HG03196 (cell line): ENCODE results near the gene IL17C.

Experiments
- ATAC-seq: cut with Tn5 transposase; IDR thresholded peaks from one replicate; pipeline ENCODE4 v1.9.1; 2021; ENCODE audit not compliant: unreplicated experiment

Gene IL17C, protein sequence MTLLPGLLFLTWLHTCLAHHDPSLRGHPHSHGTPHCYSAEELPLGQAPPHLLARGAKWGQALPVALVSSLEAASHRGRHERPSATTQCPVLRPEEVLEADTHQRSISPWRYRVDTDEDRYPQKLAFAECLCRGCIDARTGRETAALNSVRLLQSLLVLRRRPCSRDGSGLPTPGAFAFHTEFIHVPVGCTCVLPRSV

GRCh38 chr16:88638323-88639230 lies at the start of gene IL17C:
IL17C (plus strand) TSS chr16:88638572; CDS start chr16:88638642, 70 bp downstream.
- no peak for ATAC-seq

DNA sequence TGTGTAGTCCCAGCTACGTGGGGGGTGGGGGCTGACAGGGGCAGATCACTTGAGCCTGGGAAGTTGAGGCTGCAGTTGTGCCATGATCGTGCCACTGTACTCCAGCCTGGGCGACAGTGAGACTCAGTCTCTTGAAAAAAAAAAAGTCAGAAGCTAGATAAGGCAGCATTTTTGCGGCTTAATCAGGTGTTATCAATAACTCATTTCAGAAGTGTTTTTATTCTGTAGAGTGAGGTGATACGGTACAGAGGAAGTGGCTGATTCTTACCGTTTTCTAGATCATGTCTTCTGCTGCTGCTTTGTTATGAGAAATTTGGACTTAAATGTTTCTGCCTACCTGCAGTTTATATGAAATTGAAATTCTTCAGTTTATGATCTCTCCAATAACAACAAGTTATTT lies 49.6 kb upstream of the IL17C start:
- no peak for ATAC-seq

- no peak for ATAC-seq
Measured at GRCh38 chr16:88589441-88589840, 48.9 kb upstream of the IL17C start.

DNA sequence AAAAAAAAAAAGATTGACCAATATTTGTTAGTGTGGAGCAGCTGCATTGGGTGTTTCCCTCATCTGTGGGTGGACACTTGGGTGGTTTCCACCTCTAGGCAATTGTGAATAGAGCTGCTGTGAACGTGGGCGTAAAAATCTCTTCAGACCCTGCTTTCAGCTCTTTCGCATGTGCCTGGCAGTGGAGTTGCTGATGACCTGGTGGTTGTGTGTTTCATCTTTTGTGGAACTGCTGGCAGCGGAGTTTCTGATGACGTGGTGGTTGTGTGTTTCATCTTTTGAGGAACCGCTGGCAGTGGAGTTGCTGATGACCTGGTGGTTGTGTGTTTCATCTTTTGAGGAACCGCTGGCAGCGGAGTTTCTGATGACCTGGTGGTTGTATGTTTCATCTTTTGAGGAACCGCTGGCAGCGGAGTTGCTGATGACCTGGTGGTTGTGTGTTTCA lies 46.8 kb upstream of the IL17C start:
- no peak for ATAC-seq

GRCh38 chr16:88593061-88593460 lies 45.3 kb upstream of the IL17C start:
- no peak for ATAC-seq

GRCh38 chr16:88593489-88593888 lies 44.9 kb upstream of the IL17C start:
- no peak for ATAC-seq

- no peak for ATAC-seq
Measured at GRCh38 chr16:88593910-88594309, 44.5 kb upstream of the IL17C start.

DNA sequence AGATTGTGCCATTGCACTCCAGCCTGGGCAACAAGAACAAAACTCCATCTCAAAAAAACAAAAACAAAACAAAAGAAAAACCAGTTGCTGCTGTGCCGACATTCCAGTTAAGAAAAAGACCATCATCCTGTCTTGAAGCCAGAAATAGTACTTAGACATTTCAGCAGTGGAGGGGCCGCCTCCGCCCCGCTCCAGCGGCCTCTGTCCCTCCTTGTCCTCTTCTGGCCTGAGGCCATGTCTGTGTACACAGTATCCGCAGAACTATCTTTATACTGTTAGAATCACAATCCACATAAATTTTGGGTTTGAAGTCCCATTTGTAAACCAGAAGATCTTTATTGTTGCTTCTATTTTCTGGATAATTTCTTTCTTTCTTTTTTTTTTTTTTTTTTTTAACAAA lies 43.3 kb upstream of the IL17C start:
- no peak for ATAC-seq

DNA sequence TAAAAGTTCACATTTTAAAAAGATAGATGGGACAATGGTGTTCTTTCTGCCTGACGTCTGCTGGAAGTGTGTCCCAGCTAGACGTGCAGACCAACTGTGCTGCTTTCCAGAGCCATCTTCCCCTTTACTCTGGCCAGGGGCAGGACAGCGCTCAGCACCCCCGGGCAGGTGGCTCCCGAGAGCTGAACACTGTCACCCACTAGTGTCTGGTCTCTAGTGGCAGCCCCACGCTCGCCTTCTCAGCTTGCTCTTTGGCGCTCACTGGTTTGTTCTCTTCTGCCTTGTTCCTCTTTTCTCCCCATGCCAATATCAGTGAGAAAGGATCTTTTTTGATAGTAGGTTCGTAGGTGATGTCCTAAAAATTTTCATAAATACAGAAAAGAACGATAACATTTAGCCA lies 42.5 kb upstream of the IL17C start:
- no peak for ATAC-seq

- no peak for ATAC-seq
Measured at GRCh38 chr16:88596483-88596882, 41.9 kb upstream of the IL17C start.

DNA sequence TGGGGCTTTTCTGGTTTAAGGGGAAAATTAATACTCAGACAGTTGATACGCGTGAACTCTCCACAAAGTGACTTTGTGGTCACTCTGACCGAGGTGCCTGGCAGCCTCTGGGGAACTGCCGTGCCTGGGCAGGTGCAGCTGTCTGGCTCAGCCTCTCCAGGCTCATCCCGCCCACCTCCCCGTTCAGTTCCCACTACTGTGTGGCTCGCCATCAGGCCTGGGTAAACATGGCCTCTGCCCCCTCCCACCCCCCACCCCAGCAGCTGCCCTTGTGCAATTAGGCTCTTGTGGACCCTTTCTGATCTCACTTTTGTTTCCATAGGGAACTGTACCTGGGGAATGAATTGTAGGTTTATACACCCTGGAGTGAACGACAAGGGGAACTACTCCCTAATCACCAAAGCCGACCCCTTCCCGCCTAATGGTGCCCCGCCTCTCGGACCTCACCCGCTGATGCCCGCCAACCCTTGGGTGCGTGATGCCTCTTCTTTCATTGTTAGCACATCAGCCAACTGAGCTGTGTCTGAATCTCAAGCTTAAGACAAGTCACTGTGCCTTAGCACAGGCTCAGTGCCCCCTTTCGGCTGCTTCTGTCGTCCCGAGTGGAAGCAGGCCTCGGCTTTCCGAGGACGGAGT lies 40.4 kb upstream of the IL17C start:
- no peak for ATAC-seq

DNA sequence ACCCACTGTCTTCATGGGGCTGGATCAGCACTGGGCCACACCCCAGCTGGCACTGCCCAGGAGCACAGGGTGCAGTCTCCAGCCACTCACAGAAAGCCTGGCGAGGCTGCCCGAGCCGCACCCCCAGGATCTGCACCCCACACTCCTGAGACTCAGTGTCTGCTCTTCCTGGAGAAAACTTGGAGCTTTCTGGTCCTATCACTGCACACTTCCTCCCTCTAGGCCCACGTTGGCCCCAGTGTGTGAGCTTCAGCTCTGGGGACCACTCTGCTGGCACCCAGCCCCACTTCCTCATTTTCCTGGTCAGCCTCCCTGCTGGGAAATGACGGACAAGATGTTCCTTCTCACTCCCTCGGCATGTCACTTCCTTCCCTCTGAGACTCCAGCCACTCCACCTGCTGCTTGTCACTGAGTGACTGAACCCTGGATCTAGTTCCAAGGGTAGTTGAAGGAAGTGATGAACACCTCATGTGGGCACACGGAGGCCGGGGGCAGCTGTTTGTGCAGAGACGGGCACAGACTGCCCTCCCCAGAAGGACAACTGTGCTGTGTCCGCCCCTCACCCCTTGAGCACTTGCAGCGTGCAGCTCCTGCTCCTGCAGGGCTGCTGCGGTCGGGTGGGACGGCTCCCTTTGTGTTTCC lies 39.2 kb upstream of the IL17C start:
- no peak for ATAC-seq

DNA sequence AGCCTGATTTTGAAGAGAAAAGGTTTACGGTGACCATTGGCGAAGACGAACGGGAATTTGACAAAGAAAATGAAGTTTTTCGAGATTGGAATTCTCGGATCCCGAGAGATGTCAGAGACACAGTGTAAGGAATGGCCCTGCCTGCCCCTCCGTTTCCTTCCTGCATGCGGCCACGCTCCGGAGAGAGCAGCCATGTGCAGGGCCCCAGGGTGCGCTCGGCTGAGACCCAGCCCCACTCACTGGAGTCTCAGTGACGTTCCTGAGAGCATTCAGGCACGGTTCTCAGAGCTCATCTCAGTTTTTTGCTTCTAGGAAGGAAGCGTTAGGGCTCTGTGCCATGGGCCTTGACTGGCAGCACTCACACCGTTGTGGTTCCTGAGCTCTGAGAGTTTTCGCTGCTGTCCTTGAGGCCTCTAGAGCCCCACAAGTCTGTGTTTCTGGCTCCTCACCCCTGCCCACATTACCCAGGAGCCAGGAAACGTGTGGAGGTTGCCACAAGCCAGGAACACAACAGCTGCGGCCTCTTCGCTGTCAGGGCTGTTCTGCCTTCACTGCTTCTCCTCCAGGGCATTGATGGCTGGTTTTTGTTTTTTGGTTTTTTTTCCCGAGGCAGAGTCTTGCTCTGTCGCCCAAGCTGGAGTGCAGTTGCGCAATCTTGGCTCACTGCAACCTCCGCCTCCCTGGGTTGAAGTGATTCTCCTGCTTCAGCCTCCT lies 38.4 kb upstream of the IL17C start:
- ATAC-seq: no peak

DNA sequence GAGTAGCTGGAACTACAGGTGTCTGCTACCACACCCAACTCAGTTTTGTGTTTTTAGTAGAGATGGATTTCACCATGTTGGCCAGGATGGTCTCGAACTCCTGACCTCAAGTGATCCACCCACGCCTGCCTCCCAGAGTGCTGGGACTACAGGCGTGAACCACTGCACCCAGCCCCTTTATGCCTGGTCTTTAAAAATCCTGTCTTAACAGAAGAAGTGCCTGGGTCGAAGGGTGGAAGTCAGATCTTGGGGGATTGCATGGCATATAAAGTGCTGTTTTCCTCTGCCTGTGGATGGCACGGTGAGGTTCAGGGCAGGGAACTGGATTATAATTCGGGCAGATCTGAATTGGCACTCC lies 37.9 kb upstream of the IL17C start:
- ATAC-seq: no peak

DNA sequence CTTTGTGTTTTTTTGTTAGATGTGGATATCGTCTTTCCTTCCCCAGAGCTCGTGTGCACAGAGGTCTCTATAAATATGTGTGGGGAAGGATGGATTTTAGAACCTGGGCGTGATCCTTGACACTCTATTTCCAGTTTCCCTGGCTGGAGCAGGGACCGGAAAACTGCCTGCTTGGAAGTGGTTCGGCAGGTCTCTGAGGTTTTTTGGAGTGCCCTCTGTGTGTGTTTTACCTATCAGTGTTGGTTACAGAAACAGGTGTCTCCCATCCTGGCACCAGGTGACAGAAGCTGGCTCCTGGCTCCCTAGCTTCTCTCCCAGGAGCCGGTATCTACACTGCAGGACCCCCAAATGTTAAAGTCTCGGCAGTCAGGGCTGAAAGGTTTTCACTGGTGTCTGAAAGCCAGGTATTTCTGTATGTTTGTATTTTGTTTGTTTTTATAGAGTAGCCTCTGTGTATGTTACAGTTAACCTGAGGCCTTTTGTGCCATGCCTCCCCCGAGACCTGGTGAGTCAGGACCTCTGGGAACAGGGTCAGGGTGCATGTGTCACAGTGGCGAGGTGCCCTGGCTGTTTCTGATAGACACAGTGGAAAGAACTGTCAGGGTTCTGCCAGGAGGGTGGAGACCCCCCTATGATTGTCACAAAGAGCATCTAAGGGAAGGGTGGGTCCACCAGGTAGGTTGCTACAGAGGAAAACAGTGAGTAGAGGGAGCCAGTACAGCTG lies 36.9 kb upstream of the IL17C start:
- ATAC-seq: no peak

DNA sequence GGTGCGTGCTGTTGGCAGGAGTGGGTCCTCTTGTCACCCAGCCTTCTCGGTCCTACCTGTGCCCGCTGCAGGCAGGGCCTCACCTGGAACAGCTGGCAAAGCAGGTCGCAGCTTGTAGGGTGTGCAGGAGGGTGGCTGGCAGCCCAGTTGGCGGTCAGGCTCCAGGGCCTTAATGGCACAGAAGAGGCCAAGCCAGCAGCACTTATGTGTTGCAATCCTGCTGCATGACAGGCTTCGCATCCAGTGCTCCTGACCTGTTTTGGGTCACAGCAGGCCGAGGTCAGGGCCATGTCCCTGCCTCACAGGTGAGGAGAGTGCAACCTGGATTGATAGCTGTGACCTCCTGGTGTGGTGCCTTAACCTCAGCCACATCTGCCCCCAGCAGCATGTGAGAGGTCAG lies 36.3 kb upstream of the IL17C start:
- no peak for ATAC-seq

- ATAC-seq: no peak
Measured at GRCh38 chr16:88605186-88606147, 32.9 kb upstream of the IL17C start.

- no peak for ATAC-seq
Measured at GRCh38 chr16:88606148-88606757, 32.1 kb upstream of the IL17C start.

- no peak for ATAC-seq
Measured at GRCh38 chr16:88608076-88608475, 30.3 kb upstream of the IL17C start.
